Stimulated activated CD8-positive, alpha-beta memory T cell treated with anti-CD3 and anti-CD28 coated beads, Interleukin-15, amount 100 ng/mL, for 1 hour (primary cell): ENCODE data around the gene RTCB.

Experiments used
- DNase-seq: peaks from one replicate; pipeline ENCODE4 v3.0.0-alpha.2; 2020; ENCODE audit warnings: low read depth

The RTCB gene

GRCh38 chr22:32339190-32340012 lies 72.6 kb downstream of the RTCB start:
- no peak for DNase-seq

GRCh38 chr22:32338757-32339156 lies 73.3 kb downstream of the RTCB start:
- no peak for DNase-seq
